ENCODE measurements around the gene MAG. TPM values are rescaled to one million over a fixed set of nuclear protein-coding genes. Genes with fewer than 3 reads are reported as not detected.

Gene MAG
- total and polyA plus RNA-seq, 10 of the 15 experiments (the other 5 are each of a cell fraction or from before 2014, with no cell fraction given) = 0.03 to 0.82 (median 0.17) TPM; not detected in 2

- no peak for DNase-seq (ENCODE audit: low read depth, low spot score)
- Histone ChIP-seq H3K36me3 (ENCODE audit: control insufficient read depth in 2 of 2, insufficient read depth in 2 of 2, low read length in 1 of 2) (no peaks in the 10 kb centered on the region), H2AFZ (ENCODE audit: control insufficient read depth, low read depth, low read length) (no peak overlapping the region), H4K20me1 (ENCODE audit: control insufficient read depth, insufficient read depth) (no peaks in the 10 kb centered on the region), H3K79me2 (ENCODE audit: control insufficient read depth, insufficient read depth, low read length) (no peaks in the 10 kb centered on the region), H3K9ac (ENCODE audit: control insufficient read depth, insufficient read depth, low read length) (no peak overlapping the region), H3K27me3 (replicated peaks in 1 of 2; ENCODE audit: control insufficient read depth in 2 of 2, insufficient read depth in 2 of 2, low read length in 1 of 2) (no peaks in the 10 kb centered on the region; a peak in 1 of 4 replicates), H3K4me1 (ENCODE audit: control insufficient read depth, insufficient read depth, low read length) (no peaks in the 10 kb centered on the region), H3K9me3 (replicated peaks; ENCODE audit: control insufficient read depth, insufficient read depth, low read length) (no peaks in the 10 kb centered on the region), H3K4me3 (no peak overlapping the region), H3K27ac (ENCODE audit: control insufficient read depth, insufficient read depth) (no peak overlapping the region), H3K4me2 (ENCODE audit: control insufficient read depth, insufficient read depth) (no peak overlapping the region)
- intact Hi-C loops (cut with micrococcal nuclease; ENCODE audit: unreplicated experiment) (no loop called here), in situ Hi-C loops (cut with MboI) (no loop called here)
- ChIA-PET CTCF (interaction anchor here (0.7 to 1.5 kb wide), 4 partner anchors 13 to 221 kb away, joined by 3 to 6 read pairs (median 4); no protein-coding TSS in a partner anchor), RAD21 (ENCODE audit: unreplicated experiment) (interaction anchor here (0.7 to 1.3 kb wide), 2 partner anchors 8 to 16 kb away, joined by 3 read pairs; no protein-coding TSS in a partner anchor), POLR2A (no interaction called here), SMC1A (ENCODE audit: uncharacterized antibody, unreplicated experiment) (interaction anchor here (0.8 to 1.5 kb wide), 5 partner anchors 11 to 45 kb away, joined by 3 to 5 read pairs (median 3); no protein-coding TSS in a partner anchor)
- no TSS peak for BruUV-seq (replicated peaks)
- 48% methylated on average over 5 of the region's 5 CpGs for WGBS (ENCODE audit: insufficient coverage, insufficient replicate concordance, low lambda C conversion rate, missing lambda C conversion rate)
- no peak for ATAC-seq
- no peak for TF ChIP-seq ATF7 (IDR thresholded peaks at IDR 0.05; ENCODE audit: low read depth)
- TF ChIP-seq ZNF274 (IDR thresholded peaks at IDR 0.05; ENCODE audit: insufficient read depth, insufficient read length) = no peak
- TF ChIP-seq STAT3 (IDR thresholded peaks at IDR 0.05; ENCODE audit: low read depth, low read length) = no peak
- no peak for TF ChIP-seq TBL1XR1 (IDR thresholded peaks at IDR 0.05; ENCODE audit: low read depth, low read length)
- no peak for TF ChIP-seq JUNB (IDR thresholded peaks at IDR 0.05)
- no peak for TF ChIP-seq MTA3 (IDR thresholded peaks at IDR 0.05; ENCODE audit: borderline replicate concordance, low read length)
- no peak for TF ChIP-seq NFYB (IDR thresholded peaks at IDR 0.05; ENCODE audit: insufficient read depth, low read depth, low read length)
- TF ChIP-seq NRF1 (conservative IDR thresholded peaks at IDR 0.05; ENCODE audit: low read depth, low read length) = no peak
- no peak for TF ChIP-seq RFX5 (IDR thresholded peaks at IDR 0.05; ENCODE audit: low read depth, low read length)
- TF ChIP-seq STAT1 (conservative IDR thresholded peaks at IDR 0.05) = no peak
- no peak for TF ChIP-seq E2F4 (IDR thresholded peaks at IDR 0.05; ENCODE audit: low read depth, low read length)
- TF ChIP-seq CHD4 (IDR thresholded peaks at IDR 0.05) = no peak
- TF ChIP-seq SP1 (IDR thresholded peaks at IDR 0.05; ENCODE audit: low read depth, low read length) = no peak
- TF ChIP-seq SMARCA5 (IDR thresholded peaks at IDR 0.05) = no peak
- no peak for TF ChIP-seq IRF4 (IDR thresholded peaks at IDR 0.05; ENCODE audit: low read depth, low read length)
- TF ChIP-seq FOXM1 (IDR thresholded peaks at IDR 0.05; ENCODE audit: low read depth, low read length) = no peak
- no peak for FAIRE-seq
These were observed 3.1 kb upstream of the MAG start for GRCh38 chr19:35288906-35289305.

All from GM12878 (cell line).